GM18520 (cell line): ENCODE results near the gene PCDHA6.
"Not testable (repeated sequence)": the region's sequence is repeated elsewhere in the genome, so short reads cannot be mapped to it uniquely, and the experiment has no call there.

Source experiments
- ATAC-seq: cut with Tn5 transposase; IDR thresholded peaks from one replicate; pipeline ENCODE4 v1.9.1; 2021; ENCODE audit not compliant: unreplicated experiment

The PCDHA6 gene

DNA sequence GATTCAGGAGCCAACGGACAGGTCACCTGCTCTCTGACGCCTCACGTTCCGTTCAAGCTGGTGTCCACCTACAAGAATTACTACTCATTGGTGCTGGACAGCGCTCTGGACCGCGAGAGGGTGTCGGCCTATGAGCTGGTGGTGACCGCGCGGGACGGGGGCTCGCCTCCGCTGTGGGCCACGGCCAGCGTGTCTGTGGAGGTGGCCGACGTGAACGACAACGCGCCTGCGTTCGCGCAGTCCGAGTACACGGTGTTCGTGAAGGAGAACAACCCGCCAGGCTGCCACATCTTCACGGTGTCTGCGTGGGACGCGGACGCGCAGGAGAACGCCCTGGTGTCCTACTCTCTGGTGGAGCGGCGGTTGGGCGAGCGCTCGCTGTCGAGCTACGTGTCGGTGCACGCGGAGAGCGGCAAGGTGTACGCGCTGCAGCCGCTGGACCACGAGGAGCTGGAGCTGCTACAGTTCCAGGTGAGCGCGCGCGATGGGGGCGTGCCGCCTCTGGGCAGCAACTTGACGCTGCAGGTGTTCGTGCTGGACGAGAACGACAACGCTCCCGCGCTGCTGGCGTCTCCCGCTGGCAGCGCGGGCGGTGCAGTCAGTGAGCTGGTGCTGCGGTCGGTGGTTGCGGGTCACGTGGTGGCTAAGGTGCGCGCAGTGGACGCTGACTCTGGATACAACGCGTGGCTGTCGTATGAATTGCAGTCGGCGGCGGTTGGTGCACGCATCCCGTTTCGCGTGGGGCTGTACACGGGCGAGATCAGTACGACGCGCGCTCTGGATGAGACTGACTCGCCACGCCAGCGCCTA, 29.6 kb downstream of the PCDHA6 start:
- no peak for ATAC-seq

DNA sequence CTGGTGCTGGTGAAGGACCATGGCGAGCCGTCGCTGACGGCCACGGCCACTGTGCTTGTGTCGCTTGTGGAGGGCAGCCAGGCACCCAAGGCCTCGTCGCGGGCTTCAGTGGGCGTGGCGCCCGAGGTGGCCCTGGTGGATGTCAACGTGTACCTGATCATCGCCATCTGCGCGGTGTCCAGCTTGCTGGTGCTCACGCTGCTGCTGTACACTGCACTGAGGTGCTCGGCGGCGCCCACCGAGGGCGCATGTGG, 30.2 kb downstream of the PCDHA6 start:
- ATAC-seq = no peak

DNA sequence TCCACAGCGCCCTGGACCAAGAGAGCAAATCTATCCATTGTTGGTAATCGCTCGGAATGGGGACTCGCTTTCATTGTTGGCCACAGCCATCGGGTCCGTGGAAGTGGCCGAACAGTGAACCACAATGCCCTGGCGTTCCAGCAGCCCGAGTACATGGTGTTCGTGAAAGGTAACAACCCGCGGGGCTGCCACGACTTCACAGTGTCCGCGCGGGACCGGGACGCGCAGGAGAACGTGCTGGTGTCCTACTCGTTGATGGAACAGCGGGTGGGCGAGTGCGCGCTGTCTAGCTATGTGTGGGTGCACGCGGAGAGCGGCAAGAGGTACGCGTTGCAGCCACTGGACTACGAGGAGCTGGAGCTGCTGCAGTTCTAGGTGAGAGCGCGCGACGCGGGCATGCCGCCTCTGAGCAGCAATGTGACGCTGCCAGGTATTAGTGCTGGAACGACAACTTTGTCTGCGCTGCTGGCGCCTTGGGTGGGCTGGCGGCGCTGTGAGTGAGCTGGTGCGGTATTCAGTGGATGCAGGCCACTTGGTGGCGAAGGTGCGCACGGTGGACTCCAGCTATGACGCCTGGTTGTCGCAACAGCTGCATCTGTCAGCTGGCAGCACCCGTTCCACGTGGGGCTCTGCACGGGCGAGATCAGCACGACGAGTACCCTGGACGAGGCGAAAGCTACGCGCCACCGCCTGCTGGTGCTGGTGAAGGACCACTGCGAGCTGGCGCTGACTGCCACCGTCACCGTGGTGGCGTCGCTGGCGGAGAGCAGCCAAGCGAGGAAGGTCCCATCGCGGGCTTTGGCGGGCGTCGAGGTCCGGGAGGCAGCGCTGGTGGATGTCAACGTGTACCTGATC, 34.9 kb downstream of the PCDHA6 start:
- ATAC-seq = no peak

DNA sequence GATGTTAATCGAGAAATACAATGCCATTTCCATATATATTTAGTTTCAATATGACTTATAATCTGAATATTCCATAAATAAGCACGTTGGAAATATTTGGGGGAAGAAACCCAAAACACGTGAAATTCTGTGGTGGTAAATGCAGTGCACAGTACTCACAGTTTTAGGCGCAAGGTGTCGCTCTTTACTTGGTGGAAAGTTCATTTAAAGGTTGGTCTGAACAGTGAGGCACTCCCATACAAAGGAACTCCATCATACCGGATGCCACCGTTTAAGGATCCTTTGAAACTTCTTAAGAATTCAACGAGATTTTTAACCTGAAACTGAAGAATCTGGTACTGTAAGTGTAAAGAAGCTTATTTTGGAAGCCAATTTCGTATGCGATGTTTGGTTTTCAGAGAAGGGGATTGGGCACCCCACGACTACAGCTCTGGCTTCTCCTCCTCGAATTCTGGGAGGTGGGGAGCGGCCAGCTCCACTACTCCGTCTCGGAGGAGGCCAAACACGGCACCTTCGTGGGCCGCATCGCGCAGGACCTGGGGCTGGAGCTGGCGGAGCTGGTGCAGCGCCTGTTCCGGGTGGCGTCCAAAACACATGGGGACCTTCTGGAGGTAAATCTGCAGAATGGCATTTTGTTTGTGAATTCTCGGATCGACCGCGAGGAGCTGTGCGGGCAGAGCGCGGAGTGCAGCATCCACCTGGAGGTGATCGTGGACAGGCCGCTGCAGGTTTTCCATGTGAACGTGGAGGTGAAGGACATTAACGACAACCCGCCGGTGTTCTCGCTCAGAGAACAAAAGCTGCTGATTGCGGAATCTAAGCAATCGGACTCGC, 41.2 kb downstream of the PCDHA6 start, which contains the start of gene PCDHA11:
TSS of gene PCDHA11 (plus strand) at position 237 of the 834 bp plus-strand sequence. CDS start at position 384, 147 bp downstream.
- no peak for ATAC-seq

DNA sequence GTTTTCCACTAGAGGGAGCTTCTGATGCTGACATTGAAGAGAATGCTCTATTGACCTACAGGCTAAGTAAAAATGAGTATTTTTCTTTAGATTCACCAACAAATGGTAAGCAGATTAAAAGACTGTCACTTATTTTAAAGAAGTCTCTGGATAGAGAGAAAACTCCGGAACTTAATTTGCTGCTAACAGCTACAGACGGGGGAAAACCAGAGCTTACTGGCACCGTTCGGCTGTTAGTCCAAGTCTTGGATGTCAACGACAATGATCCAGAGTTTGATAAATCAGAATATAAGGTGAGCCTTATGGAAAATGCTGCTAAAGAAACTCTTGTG, 41.8 kb downstream of the PCDHA6 start:
- ATAC-seq = no peak

DNA sequence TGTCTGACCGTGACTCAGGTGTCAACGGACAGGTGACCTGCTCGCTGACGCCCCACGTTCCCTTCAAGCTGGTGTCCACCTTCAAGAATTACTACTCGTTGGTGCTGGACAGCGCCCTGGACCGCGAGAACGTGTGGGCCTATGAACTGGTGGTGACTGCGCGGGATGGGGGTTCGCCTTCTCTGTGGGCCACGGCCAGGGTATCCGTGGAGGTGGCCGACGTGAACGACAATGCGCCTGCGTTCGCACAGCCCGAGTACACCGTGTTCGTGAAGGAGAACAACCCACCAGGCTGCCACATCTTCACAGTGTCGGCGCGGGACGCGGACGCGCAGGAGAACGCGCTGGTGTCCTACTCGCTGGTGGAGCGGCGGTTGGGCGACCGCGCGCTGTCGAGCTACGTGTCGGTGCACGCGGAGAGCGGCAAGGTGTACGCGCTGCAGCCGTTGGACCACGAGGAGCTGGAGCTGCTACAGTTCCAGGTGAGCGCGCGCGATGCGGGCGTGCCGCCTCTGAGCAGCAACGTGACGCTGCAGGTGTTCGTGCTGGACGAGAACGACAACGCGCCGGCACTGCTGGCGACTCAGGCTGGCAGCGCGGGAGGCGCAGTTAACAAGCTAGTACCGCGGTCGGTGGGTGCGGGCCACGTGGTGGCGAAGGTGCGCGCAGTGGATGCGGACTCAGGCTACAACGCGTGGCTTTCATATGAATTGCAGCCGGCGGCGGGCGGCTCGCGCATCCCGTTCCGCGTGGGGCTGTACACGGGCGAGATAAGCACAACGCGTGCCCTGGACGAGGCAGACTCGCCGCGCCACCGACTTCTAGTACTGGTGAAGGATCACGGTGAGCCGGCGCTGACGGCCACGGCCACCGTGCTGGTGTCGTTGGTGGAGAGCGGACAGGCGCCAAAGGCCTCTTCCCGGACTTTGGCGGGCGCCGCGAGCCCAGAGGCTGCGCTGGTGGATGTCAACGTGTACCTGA, 42.8 kb downstream of the PCDHA6 start:
- no peak for ATAC-seq

DNA sequence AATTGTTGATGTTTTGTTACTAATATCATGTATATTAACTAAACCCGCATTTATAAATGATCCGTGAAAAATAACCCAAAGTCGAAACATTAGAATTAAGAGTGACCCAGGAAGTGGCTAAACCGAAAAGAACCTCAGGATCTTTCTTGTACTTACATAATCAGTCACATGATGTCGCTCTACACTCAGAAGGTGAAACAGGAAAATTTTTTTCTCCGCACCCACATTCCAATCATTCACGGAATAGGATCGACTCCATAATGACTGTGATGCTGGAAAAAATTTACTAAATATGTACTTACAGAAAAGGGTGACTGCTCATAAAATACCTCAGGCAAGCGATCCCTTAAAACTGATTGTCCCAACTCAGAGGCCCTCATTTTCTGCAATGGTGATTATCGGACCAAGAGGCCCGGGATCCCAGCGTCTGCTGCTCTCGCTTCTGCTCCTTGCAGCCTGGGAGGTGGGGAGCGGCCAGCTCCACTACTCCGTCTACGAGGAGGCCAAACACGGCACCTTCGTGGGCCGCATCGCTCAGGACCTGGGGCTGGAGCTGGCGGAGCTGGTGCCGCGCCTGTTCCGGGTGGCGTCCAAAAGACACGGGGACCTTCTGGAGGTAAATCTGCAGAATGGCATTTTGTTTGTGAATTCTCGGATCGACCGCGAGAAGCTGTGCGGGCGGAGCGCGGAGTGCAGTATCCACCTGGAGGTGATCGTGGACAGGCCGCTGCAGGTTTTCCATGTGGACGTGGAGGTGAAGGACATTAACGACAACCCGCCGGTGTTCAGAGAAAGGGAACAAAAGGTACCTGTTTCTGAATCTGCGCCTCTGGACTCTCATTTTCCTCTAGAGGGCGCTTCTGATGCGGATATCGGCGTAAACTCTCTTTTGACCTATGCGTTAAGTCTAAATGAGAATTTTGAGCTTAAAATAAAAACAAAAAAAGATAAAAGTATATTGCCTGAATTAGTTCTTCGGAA, 47.6 kb downstream of the PCDHA6 start, which contains the start of gene PCDHA12:
TSS of gene PCDHA12 (plus strand) at position 224 of the 981 bp plus-strand sequence. CDS start at position 389, 165 bp downstream.
- ATAC-seq = no peak

DNA sequence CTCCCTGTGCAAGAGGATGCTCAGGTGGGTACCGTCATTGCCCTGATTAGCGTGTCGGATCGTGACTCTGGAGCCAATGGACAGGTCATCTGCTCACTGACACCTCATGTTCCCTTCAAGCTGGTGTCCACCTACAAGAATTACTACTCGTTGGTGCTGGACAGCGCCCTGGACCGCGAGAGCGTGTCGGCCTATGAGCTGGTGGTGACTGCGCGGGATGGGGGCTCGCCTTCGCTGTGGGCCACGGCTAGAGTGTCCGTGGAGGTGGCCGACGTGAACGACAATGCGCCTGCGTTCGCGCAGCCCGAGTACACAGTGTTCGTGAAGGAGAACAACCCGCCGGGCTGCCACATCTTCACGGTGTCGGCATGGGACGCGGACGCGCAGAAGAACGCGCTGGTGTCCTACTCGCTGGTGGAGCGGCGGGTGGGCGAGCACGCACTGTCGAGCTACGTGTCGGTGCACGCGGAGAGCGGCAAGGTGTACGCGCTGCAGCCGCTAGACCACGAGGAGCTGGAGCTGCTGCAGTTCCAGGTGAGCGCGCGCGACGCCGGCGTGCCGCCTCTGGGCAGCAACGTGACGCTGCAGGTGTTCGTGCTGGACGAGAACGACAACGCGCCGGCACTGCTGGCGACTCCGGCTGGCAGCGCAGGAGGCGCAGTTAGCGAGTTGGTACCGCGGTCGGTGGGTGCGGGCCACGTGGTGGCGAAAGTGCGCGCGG, 48.9 kb downstream of the PCDHA6 start:
- not testable (repeated sequence) for ATAC-seq

DNA sequence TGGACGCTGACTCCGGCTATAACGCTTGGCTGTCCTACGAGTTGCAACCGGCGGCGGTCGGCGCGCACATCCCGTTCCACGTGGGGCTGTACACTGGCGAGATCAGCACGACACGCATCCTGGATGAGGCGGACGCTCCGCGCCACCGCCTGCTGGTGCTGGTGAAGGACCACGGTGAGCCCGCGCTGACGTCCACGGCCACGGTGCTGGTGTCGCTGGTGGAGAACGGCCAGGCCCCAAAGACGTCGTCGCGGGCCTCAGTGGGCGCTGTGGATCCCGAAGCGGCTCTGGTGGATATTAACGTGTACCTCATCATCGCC, 49.5 kb downstream of the PCDHA6 start:
- no peak for ATAC-seq
